K562 (cell line): ENCODE measurements around the gene ACP1. TPM values are rescaled to one million over a fixed set of nuclear protein-coding genes. Genes with fewer than 3 reads are reported as not detected.

Experiments
- MAFG ChIP-seq: fragments of 450-650 bp; conservative IDR thresholded peaks from 2 replicates; pipeline ENCODE4 v1.6.1; 2016; ENCODE audit warnings: missing genetic modification characterization, missing compliant biosample characterization
- MYC ChIP-seq, 2 experiments: fragments of 250-450 bp in 1 of 2; sonication (Bioruptor Pico) in 1 of 2; IDR thresholded peaks; 2 replicates each; pipeline versions ENCODE4 v1.5.1 to v1.6.1; 2012 to 2021; ENCODE audit warnings: low read depth in 2 of 2, borderline replicate concordance in 1 of 2, improper control_type of control experiment in 1 of 2, low read length in 1 of 2, mild to moderate bottlenecking in 1 of 2, moderate library complexity in 1 of 2
- NFIX ChIP-seq: fragments of 250-450 bp; sonication (Bioruptor Pico); IDR thresholded peaks from 2 replicates; pipeline ENCODE4 v1.4.0; 2020; ENCODE audit warnings: low read depth, mild to moderate bottlenecking, moderate library complexity
- PHTF2 ChIP-seq: fragments of 250-450 bp; sonication (Bioruptor Pico); IDR thresholded peaks from 2 replicates; pipeline ENCODE4 v1.5.0; 2021; ENCODE audit warnings: mild to moderate bottlenecking
- TCF7L2 ChIP-seq: fragments of 150-350 bp; IDR thresholded peaks from 2 replicates; pipeline ENCODE4 v1.6.1; 2016; ENCODE audit warnings: low read depth, mild to moderate bottlenecking, low read length, moderate library complexity
- ZNF23 ChIP-seq: fragments of 250-450 bp; sonication (Bioruptor Pico); IDR thresholded peaks from 2 replicates; pipeline ENCODE4 v1.4.0; 2020; ENCODE audit warnings: mild to moderate bottlenecking
- ZNF408 ChIP-seq: fragments of 250-450 bp; sonication (Bioruptor Pico); IDR thresholded peaks from 2 replicates; pipeline ENCODE4 v1.4.0; 2020; ENCODE audit warnings: low read depth, mild to moderate bottlenecking, moderate library complexity
- polyA plus RNA-seq, 8 experiments: library from polyadenylated mRNA; depleted of rRNA in 4 of 8; stranded (reverse) in 5 of 8; unstranded in 3 of 8; fragments of >200 nt; fragmentation: Nextera tagmentation in 2 of 8; fragmentation: Illumina TruSeq in 1 of 8; extraction: Ambion mirVana in 2 of 8; extraction: Trizol in 1 of 8; gene quantifications; 2 replicates each; pipeline versions ENCODE4 v1.2.1 to v1.2.3, GENCODE V29; 2011 to 2014; ENCODE audit warnings: inconsistent platforms in 1 of 8, missing spikeins in 1 of 8
- total RNA-seq, 7 experiments: library from RNA; depleted of rRNA in 6 of 7; stranded (reverse); fragments of >200 nt in 6 of 7; fragmentation: Illumina TruSeq in 2 of 7; extraction: Trizol in 2 of 7; gene quantifications; 2 replicates each; pipeline versions ENCODE4 v1.2.1 to v1.2.3, GENCODE V29; 2011 to 2021; ENCODE audit warnings: low replicate concordance in 1 of 7
- TF ChIP-seq, protein P1 (sequence below), 2 experiments: fragments of 450-650 bp; conservative IDR thresholded peaks; 2 replicates each; pipeline ENCODE4 v1.6.1; 2017; ENCODE audit warnings: mild to moderate bottlenecking in 2 of 2, moderate library complexity in 2 of 2
- TF ChIP-seq, protein P2 (sequence below): fragments of 450-650 bp; IDR thresholded peaks from 2 replicates; pipeline ENCODE4 v1.6.1; 2016; ENCODE audit warnings: borderline replicate concordance
- TF ChIP-seq, protein P3 (sequence below): fragments of 450-650 bp; IDR thresholded peaks from 2 replicates; pipeline ENCODE4 v1.7.1; 2018; ENCODE audit warnings: mild to moderate bottlenecking, low read depth; ENCODE audit not compliant: partially characterized antibody
- TF ChIP-seq, protein P4 (sequence below): fragments of 250-450 bp; sonication (Bioruptor Pico); IDR thresholded peaks from 2 replicates; pipeline ENCODE4 v1.5.0; 2021; ENCODE audit warnings: mild to moderate bottlenecking, borderline replicate concordance
- TF ChIP-seq, protein P5 (sequence below): IDR thresholded peaks from 2 replicates; pipeline ENCODE4 v1.6.1; 2014; ENCODE audit warnings: antibody characterized with exemption
- TF ChIP-seq, protein P6 (sequence below): sonication (generic); formaldehyde crosslinking; IDR thresholded peaks from 2 replicates; pipeline ENCODE4 v1.8.0; 2022; ENCODE audit warnings: mild to moderate bottlenecking, missing genetic modification reagents

The ACP1 gene
- total and polyA plus RNA-seq, 9 of the 15 experiments (the other 6 are each of a cell fraction or from before 2014, with no cell fraction given), result 139 to 493 (median 189) TPM

DNA sequence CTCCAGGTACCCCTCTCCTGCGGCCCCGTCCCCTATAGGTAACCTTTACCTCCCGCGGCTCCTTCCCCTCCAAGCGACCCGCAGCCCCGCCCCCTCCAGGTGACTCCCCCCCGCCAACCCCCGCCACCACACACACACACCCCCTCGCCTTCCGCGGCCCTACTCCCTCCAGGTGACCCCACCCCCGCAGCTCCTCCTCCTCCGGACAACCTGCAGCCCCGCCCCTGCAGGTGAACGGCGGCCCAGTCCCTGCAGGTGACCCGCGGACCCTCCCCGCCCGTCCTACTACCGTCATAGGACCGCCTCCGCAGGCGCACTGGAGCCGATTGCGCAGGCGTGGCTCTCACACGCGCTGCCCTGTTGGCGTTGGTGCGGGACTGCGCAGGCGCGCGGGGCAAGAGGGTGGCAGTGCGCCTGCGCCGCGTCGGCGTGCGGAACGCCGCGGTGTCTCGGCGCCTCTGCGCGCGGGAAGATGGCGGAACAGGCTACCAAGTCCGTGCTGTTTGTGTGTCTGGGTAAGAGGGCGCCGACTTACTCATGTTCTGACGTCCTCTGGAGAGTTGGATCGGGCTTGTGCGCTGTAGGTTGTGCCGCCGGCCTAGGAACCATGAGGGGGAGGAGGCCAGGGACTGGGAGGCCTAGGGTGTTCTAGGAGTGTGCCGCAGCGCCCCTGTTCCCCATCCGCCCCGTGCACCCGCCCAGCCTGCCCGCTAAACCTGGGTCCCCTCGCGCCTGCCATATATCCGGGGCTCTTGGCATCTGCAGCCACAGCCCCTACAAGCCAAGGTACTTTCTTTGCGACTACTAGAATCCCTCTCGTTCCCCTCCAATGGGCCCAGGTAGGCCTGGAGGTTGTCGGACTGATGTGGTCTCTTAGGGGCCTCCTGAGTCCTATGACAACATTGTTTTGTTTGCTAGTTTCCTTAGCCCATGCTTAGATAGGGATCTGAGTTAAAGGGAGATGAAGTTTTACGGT lies at the start of gene ACP1 (continued):
- TF ChIP-seq, protein P1, sequence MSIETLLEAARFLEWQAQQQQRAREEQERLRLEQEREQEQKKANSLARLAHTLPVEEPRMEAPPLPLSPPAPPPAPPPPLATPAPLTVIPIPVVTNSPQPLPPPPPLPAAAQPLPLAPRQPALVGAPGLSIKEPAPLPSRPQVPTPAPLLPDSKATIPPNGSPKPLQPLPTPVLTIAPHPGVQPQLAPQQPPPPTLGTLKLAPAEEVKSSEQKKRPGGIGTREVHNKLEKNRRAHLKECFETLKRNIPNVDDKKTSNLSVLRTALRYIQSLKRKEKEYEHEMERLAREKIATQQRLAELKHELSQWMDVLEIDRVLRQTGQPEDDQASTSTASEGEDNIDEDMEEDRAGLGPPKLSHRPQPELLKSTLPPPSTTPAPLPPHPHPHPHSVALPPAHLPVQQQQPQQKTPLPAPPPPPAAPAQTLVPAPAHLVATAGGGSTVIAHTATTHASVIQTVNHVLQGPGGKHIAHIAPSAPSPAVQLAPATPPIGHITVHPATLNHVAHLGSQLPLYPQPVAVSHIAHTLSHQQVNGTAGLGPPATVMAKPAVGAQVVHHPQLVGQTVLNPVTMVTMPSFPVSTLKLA (conservative IDR thresholded peaks at IDR 0.05), result peak; percentile 68 to 83
- TF ChIP-seq ZNF408 (CRISPR knock-in tag), result no peak
- TF ChIP-seq, protein P2, sequence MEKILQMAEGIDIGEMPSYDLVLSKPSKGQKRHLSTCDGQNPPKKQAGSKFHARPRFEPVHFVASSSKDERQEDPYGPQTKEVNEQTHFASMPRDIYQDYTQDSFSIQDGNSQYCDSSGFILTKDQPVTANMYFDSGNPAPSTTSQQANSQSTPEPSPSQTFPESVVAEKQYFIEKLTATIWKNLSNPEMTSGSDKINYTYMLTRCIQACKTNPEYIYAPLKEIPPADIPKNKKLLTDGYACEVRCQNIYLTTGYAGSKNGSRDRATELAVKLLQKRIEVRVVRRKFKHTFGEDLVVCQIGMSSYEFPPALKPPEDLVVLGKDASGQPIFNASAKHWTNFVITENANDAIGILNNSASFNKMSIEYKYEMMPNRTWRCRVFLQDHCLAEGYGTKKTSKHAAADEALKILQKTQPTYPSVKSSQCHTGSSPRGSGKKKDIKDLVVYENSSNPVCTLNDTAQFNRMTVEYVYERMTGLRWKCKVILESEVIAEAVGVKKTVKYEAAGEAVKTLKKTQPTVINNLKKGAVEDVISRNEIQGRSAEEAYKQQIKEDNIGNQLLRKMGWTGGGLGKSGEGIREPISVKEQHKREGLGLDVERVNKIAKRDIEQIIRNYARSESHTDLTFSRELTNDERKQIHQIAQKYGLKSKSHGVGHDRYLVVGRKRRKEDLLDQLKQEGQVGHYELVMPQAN, result peak; percentile 83
- TF ChIP-seq MYC (IDR thresholded peaks at IDR 0.05; ENCODE audit: low read depth, low read length), result peak; percentile 79; the same call in 1 of the 2 replicates
- TF ChIP-seq MYC (CRISPR knock-in tag; IDR thresholded peaks at IDR 0.05; ENCODE audit: borderline replicate concordance, low read depth), result no peak
- TF ChIP-seq, protein P3, sequence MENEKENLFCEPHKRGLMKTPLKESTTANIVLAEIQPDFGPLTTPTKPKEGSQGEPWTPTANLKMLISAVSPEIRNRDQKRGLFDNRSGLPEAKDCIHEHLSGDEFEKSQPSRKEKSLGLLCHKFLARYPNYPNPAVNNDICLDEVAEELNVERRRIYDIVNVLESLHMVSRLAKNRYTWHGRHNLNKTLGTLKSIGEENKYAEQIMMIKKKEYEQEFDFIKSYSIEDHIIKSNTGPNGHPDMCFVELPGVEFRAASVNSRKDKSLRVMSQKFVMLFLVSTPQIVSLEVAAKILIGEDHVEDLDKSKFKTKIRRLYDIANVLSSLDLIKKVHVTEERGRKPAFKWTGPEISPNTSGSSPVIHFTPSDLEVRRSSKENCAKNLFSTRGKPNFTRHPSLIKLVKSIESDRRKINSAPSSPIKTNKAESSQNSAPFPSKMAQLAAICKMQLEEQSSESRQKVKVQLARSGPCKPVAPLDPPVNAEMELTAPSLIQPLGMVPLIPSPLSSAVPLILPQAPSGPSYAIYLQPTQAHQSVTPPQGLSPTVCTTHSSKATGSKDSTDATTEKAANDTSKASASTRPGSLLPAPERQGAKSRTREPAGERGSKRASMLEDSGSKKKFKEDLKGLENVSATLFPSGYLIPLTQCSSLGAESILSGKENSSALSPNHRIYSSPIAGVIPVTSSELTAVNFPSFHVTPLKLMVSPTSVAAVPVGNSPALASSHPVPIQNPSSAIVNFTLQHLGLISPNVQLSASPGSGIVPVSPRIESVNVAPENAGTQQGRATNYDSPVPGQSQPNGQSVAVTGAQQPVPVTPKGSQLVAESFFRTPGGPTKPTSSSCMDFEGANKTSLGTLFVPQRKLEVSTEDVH, result peak; percentile 39
- no peak for TF ChIP-seq TCF7L2
- no peak for TF ChIP-seq ZNF23 (CRISPR knock-in tag)
- no peak for TF ChIP-seq NFIX (CRISPR knock-in tag)
- TF ChIP-seq, protein P4, sequence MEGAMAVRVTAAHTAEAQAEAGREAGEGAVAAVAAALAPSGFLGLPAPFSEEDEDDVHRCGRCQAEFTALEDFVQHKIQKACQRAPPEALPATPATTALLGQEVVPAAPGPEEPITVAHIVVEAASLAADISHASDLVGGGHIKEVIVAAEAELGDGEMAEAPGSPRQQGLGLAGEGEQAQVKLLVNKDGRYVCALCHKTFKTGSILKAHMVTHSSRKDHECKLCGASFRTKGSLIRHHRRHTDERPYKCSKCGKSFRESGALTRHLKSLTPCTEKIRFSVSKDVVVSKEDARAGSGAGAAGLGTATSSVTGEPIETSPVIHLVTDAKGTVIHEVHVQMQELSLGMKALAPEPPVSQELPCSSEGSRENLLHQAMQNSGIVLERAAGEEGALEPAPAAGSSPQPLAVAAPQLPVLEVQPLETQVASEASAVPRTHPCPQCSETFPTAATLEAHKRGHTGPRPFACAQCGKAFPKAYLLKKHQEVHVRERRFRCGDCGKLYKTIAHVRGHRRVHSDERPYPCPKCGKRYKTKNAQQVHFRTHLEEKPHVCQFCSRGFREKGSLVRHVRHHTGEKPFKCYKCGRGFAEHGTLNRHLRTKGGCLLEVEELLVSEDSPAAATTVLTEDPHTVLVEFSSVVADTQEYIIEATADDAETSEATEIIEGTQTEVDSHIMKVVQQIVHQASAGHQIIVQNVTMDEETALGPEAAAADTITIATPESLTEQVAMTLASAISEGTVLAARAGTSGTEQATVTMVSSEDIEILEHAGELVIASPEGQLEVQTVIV (CRISPR knock-in tag), result no peak
- TF ChIP-seq, protein P5, sequence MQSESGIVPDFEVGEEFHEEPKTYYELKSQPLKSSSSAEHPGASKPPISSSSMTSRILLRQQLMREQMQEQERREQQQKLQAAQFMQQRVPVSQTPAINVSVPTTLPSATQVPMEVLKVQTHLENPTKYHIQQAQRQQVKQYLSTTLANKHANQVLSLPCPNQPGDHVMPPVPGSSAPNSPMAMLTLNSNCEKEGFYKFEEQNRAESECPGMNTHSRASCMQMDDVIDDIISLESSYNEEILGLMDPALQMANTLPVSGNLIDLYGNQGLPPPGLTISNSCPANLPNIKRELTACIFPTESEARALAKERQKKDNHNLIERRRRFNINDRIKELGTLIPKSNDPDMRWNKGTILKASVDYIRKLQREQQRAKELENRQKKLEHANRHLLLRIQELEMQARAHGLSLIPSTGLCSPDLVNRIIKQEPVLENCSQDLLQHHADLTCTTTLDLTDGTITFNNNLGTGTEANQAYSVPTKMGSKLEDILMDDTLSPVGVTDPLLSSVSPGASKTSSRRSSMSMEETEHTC, result no peak
- TF ChIP-seq, protein P6, sequence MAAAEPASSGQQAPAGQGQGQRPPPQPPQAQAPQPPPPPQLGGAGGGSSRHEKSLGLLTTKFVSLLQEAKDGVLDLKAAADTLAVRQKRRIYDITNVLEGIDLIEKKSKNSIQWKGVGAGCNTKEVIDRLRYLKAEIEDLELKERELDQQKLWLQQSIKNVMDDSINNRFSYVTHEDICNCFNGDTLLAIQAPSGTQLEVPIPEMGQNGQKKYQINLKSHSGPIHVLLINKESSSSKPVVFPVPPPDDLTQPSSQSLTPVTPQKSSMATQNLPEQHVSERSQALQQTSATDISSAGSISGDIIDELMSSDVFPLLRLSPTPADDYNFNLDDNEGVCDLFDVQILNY (CRISPR knock-in tag), result no peak; the same call in 1 of the 2 replicates
- TF ChIP-seq MAFG, result no peak
- no peak for TF ChIP-seq PHTF2
